IPS DF 6.9 (cell line): Measurements from ENCODE around the gene CYP3A5.
"Not testable (repeated sequence)": the region's sequence is repeated elsewhere in the genome, so short reads cannot be mapped to it uniquely, and the experiment has no call there.

Experiments
- DNase-seq: peaks from one replicate; pipeline ENCODE4 v3.0.0-alpha.2; 2013; ENCODE audit warnings: low read depth, low spot score
- H3K27ac ChIP-seq: one replicate; pipeline ENCODE4 v1.5.1; 2013; ENCODE audit warnings: low read length, control low read depth
- H3K27me3 ChIP-seq: 2 replicates; pipeline ENCODE4 v1.6.1; 2013; ENCODE audit warnings: mild to moderate bottlenecking, low read length; ENCODE audit not compliant: control insufficient read depth, insufficient read depth
- H3K36me3 ChIP-seq: 2 replicates; pipeline ENCODE4 v1.6.1; 2013; ENCODE audit warnings: low read length; ENCODE audit not compliant: control insufficient read depth, insufficient read depth
- H3K4me1 ChIP-seq: 2 replicates; pipeline ENCODE4 v1.6.1; 2013; ENCODE audit warnings: low read length; ENCODE audit not compliant: control insufficient read depth, insufficient read depth
- H3K4me3 ChIP-seq: 2 replicates; pipeline ENCODE4 v1.5.1; 2013; ENCODE audit warnings: mild to moderate bottlenecking, low read length
- H3K9me3 ChIP-seq: 2 replicates; pipeline ENCODE4 v1.6.1; 2013; ENCODE audit warnings: low read length, inconsistent platforms; ENCODE audit not compliant: control insufficient read depth, insufficient read depth
- WGBS: extraction: QIAGEN DNeasy Blood & Tissue Kit; methylation state at CpG from one replicate; pipeline ENCODE4 v1.1.7; 2013; ENCODE audit warnings: mixed read lengths, missing lambda C conversion rate; ENCODE audit not compliant: insufficient read length, insufficient coverage; 5-methylcytosine and 5-hydroxymethylcytosine counted together

Gene CYP3A5

GRCh38 chr7:99679400-99680191, at the start of gene CYP3A5:
TSS of gene CYP3A5 (minus strand) at chr7:99679996. CDS start at chr7:99679896, 100 bp downstream.
- Histone ChIP-seq H3K4me1 (no peaks in the 10 kb centered on the region), H3K27ac (no peak within 1 kb of the TSS), H3K4me3 (no peak within 1 kb of the TSS), H3K36me3 (no peaks in the 10 kb centered on the region), H3K9me3 (no peaks in the 10 kb centered on the region), H3K27me3 (no peaks in the 10 kb centered on the region)
- no CpG with 5 or more reads among the region's 10 CpGs for WGBS
- no peak for DNase-seq

DNA sequence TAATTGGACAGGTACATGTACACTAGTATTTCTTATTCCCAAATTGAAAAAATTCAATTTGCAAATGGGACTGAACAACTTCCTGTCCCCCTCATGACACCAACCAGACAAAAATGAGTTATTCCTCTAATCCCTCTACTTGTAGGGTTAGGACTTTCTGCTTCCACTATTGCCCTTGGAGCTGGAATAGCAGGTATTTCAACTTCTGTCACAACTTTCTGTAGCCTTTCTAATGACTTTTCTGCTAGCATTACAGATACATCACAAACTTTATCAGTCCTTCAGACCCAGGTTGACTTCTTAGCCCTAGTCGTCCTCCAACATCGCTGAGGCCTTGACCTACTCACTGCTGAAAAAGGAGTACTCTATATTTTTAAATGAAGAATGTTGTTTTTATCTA, 48.8 kb upstream of the CYP3A5 start:
- WGBS, result no CpG with 5 or more reads among the region's 2 CpGs
- Histone ChIP-seq H3K27ac (no peak overlapping the region), H3K9me3 (no peaks in the 10 kb centered on the region), H3K4me3 (no peak overlapping the region), H3K4me1 (no peaks in the 10 kb centered on the region; the same call in 1 of the 2 replicates), H3K27me3 (no peaks in the 10 kb centered on the region), H3K36me3 (no peaks in the 10 kb centered on the region)
- DNase-seq, result no peak

DNA sequence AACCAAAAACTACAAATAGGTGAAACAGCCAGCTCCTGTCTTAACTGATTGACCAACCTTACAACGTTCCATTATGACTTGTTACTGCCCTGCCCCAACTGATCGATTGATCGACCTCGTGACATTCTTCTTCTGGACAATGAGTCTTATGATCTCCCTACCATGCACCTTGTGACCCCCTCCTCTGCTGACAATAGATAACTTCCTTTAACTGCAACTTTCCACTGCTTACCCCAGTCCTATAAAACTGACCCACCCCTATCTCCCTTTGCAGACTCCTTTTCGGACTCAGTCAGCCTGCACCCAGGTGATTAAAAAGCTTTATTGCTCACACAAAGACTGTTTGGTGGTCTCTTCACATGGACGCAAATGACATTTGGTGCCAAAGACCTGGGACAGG, 43.4 kb upstream of the CYP3A5 start:
- not testable (repeated sequence) for H3K27ac ChIP-seq, H3K4me3 ChIP-seq, H3K9me3 ChIP-seq, H3K4me1 ChIP-seq, H3K36me3 ChIP-seq, DNase-seq, H3K27me3 ChIP-seq
- no CpG with 5 or more reads among the region's 6 CpGs for WGBS

DNA sequence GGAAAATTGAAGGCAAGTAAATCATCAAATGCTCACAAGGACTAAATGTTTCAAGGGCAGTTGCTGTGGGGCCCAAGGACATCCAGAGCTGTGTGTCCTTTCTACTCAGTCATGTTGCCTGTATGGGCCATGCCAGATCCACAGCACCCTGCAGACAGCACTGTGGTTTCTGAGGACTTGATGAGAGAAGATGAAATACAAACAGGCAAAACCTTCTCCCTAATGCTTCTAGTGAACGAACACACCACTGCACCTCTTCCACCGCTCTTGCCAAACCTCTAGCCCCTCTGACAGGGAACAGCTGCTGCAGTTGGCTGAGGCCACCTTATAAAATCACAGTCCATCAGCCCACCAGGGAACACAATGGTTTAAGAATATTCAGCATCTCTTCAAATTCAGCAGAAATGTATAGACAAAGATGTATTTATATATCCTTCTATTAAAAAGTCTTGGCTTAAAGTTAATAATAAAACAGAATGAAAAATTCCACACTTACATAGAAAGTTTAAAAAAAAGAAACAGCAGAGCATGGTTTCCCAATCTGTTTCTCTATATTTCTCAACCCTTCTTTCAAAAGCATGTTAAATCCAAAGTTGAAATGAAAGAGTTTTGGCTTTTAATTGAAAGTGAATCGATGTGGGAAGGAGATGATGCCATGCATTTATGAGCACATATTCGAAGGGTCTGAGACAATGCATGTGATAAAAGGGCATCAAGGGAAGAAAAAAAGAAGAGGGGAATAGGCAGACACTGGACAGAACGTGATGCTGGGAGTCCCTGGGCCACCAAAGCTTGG, 41.2 kb upstream of the CYP3A5 start:
- H3K27ac ChIP-seq, result no peak overlapping the region
- H3K4me3 ChIP-seq, result no peak overlapping the region
- no peak for DNase-seq
- H3K27me3 ChIP-seq, result no peaks in the 10 kb centered on the region
- H3K36me3 ChIP-seq, result no peaks in the 10 kb centered on the region
- H3K9me3 ChIP-seq, result no peaks in the 10 kb centered on the region
- WGBS, result no CpG with 5 or more reads among the region's 5 CpGs
- no peaks in the 10 kb centered on the region; the same call in 1 of the 2 replicates for H3K4me1 ChIP-seq

GRCh38 chr7:99719996-99720769, 40.4 kb upstream of the CYP3A5 start:
- Histone ChIP-seq H3K27me3 (no peaks in the 10 kb centered on the region), H3K36me3 (no peaks in the 10 kb centered on the region), H3K27ac (no peak overlapping the region), H3K4me3 (no peak overlapping the region), H3K9me3 (no peaks in the 10 kb centered on the region), H3K4me1 (no peaks in the 10 kb centered on the region; the same call in 1 of the 2 replicates)
- no peak for DNase-seq
- no CpG with 5 or more reads among the region's 4 CpGs for WGBS

- DNase-seq, result no peak
These were observed 34.3 kb upstream of the CYP3A5 start for GRCh38 chr7:99713995-99714570.

DNA sequence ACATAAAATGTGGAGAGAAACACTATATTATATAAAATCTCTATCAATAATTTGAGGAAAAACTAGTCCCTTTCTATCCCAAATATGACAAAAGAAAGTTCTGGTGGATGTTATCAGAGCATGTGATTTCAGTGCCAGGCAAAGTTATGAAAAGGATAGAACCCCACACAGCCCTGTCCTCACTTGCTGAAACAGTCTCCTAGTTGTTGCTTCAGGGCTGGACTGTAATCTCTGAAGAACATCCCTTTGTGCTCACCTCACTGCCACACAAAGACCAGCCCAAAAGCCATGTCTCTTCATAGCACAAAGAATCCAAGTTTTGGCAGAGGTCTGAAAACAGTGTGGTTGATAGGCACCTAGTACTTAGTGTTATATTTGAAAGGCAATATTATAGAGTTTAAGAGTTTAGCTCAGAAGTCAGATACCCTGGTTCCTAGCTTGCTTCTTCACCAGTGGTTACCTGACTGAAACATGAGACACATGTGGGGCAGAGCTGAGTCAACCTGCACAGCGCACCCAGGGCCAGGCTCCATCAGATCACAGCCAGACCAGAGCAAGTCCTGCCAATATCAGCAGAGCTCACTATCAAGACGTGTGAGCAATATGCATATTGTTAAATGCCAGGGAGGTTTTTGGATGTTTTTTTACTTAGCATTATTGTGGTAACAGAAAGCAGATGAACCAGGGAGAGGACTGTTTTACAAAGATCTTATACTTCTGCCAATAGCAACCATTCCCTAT, 30.2 kb upstream of the CYP3A5 start:
- H3K9me3 ChIP-seq, result peaks cover 2% of the 10 kb centered on the region; the same call in 1 of the 2 replicates
- H3K4me3 ChIP-seq, result no peak overlapping the region
- H3K27ac ChIP-seq, result no peak overlapping the region
- no peaks in the 10 kb centered on the region for H3K36me3 ChIP-seq
- no CpG with 5 or more reads among the region's 2 CpGs for WGBS
- DNase-seq, result no peak
- no peaks in the 10 kb centered on the region for H3K27me3 ChIP-seq
- H3K4me1 ChIP-seq, result no peaks in the 10 kb centered on the region

More at GRCh38 chr7:99713995-99714570, 34.3 kb upstream of the CYP3A5 start:
- WGBS, result 100% methylated on average over 1 of the region's 3 CpGs
- Histone ChIP-seq H3K27me3 (no peaks in the 10 kb centered on the region), H3K4me3 (no peak overlapping the region), H3K36me3 (no peaks in the 10 kb centered on the region), H3K9me3 (no peaks in the 10 kb centered on the region), H3K4me1 (no peaks in the 10 kb centered on the region), H3K27ac (no peak overlapping the region)

DNA sequence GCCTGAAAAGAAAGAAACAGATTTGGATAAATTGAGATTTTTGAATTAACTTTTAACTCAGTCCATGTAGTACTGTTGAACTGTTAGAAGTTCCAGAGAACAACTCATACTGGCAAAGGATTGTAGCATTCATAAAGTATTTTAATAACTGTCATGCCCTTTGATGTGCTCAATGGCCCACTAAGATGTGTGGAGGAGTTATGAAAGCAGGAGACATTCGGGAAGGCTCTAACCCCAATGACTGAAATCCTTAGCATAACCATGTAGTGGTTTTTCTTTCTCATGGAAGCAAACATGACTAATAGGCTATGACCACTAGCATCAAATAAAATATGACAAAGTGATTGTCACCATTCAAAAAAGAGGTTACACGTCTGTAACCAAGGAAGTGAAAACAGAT, 29.5 kb upstream of the CYP3A5 start:
- DNase-seq, result no peak

DNA sequence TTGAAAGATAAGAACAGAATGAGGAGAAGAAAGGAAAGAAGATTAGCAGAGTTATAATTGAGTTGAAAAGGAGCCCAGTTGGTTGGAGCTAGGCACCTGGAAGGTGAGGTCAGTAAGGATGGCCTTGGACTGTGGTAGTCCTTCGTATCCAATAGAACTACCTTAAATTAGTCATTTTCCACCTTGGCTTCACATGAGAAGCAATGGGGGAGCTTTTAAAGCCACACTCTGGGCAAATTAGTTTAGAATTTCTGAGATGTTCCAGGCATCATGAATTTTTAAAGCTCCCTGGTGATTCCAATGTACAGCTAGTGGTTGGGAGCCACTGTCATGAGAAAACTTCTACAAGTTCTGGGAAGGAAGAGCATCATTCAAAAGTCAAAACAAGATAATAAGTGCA, 27.3 kb upstream of the CYP3A5 start:
- Histone ChIP-seq H3K4me3 (no peak overlapping the region), H3K9me3 (peaks cover 2% of the 10 kb centered on the region; the same call in 1 of the 2 replicates), H3K27me3 (no peaks in the 10 kb centered on the region), H3K4me1 (no peaks in the 10 kb centered on the region), H3K36me3 (no peaks in the 10 kb centered on the region), H3K27ac (no peak overlapping the region)
- no CpG with 5 or more reads among the region's 1 CpG for WGBS
- DNase-seq, result no peak

More for the DNA sequence above, 29.5 kb upstream of the CYP3A5 start:
- Histone ChIP-seq H3K9me3 (peaks cover 2% of the 10 kb centered on the region; the same call in 1 of the 2 replicates), H3K4me3 (no peak overlapping the region), H3K27me3 (no peaks in the 10 kb centered on the region), H3K27ac (no peak overlapping the region), H3K36me3 (no peaks in the 10 kb centered on the region), H3K4me1 (no peaks in the 10 kb centered on the region)
- no CpG with 5 or more reads among the region's 2 CpGs for WGBS
